HCT116 (cell line): ENCODE data around the gene SMIM35.

ENCODE experiments used
- CEBPB ChIP-seq: IDR thresholded peaks from 2 replicates; pipeline ENCODE4 v1.6.1; 2012; ENCODE audit warnings: low read depth
- EGR1 ChIP-seq: IDR thresholded peaks from 2 replicates; pipeline ENCODE4 v1.6.1; 2012; ENCODE audit warnings: low read depth
- EZH2 ChIP-seq: fragments of 200-600 bp; sonication (generic); IDR thresholded peaks from 2 replicates; pipeline ENCODE4 v1.6.1; 2017; ENCODE audit warnings: antibody characterized with exemption, mixed run types
- JUND ChIP-seq: IDR thresholded peaks from 2 replicates; pipeline ENCODE4 v1.6.1; 2012
- POLR2A ChIP-seq: IDR thresholded peaks from 2 replicates; pipeline ENCODE4 v1.7.0; 2011; ENCODE audit warnings: borderline replicate concordance; ENCODE audit not compliant: insufficient read depth, insufficient read length; ENCODE audit errors: extremely low read depth
- POLR2AphosphoS5 ChIP-seq: IDR thresholded peaks from 2 replicates; pipeline ENCODE4 v1.6.1; 2011; ENCODE audit warnings: mild to moderate bottlenecking, low read depth, low read length, moderate library complexity
- SP1 ChIP-seq: IDR thresholded peaks from 2 replicates; pipeline ENCODE4 v1.6.1; 2012; ENCODE audit warnings: low read depth
- YY1 ChIP-seq: IDR thresholded peaks from 2 replicates; pipeline ENCODE4 v1.6.1; 2011; ENCODE audit warnings: low read length, low read depth, moderate library complexity, mild to moderate bottlenecking; ENCODE audit not compliant: insufficient replicate concordance; ENCODE audit errors: extremely low read depth
- ZFX ChIP-seq: fragments of 450-650 bp; IDR thresholded peaks from 2 replicates; pipeline ENCODE4 v1.6.1; 2017
- TF ChIP-seq, protein P1 (sequence below), 3 experiments: fragments of 200-600 bp in 1 of 3; sonication (generic) in 1 of 3; IDR thresholded peaks in 2 of 3; conservative IDR thresholded peaks in 1 of 3; 2 replicates each; pipeline ENCODE4 v1.5.1; 2012 to 2017; ENCODE audit warnings: low read depth in 2 of 3, low read length in 2 of 3, antibody characterized with exemption in 1 of 3, borderline replicate concordance in 1 of 3, control low read depth in 1 of 3, mild to moderate bottlenecking in 1 of 3, mixed read lengths in 1 of 3, mixed run types in 1 of 3, moderate library complexity in 1 of 3; ENCODE audit not compliant: insufficient read depth in 1 of 3
- TF ChIP-seq, protein P2 (sequence below): IDR thresholded peaks from 2 replicates; pipeline ENCODE4 v1.6.1; 2011; ENCODE audit warnings: mild to moderate bottlenecking, low read length, moderate library complexity; ENCODE audit not compliant: insufficient replicate concordance; ENCODE audit errors: extremely low read depth
- TF ChIP-seq, protein P3 (sequence below): IDR thresholded peaks from 2 replicates; pipeline ENCODE4 v1.6.1; 2012
- TF ChIP-seq, protein P4 (sequence below): IDR thresholded peaks from 2 replicates; pipeline ENCODE4 v1.6.1; 2012

DNA sequence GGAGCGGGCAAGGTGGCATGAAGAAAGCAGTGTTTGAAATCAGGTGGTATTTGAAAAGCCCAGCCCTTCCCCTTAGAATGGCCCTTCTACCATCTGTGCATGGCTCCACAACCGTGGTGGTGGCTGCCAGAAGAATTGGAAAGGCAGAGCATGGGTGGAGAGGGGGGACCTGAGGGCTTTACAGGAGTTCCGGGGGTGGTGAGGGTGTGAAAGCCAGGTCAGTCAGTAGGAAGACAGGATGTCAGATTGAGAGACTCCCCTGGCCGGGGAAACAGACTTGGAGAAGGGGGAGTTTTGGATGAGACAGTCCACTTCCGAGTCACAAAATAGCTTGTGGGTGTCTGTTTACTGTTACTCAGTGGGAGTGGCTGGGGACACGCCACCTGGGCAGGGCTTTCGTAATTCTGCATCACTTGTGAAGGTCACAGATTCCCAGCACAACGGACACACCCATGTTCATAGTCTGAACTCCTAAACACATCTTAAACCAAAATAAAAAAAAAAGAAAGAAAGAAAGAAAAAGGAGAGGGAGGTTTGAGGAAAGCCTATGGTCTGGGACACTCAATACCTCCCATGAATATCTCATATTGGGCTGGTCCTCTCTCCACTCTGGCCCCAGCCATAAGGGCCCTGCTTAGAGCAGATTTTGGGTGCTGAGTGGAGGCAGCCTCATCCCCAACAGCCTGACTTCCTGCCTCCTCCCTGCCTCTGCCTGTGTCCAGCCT is 24.4 kb upstream of the SMIM35 start:
- TF ChIP-seq, protein P1, sequence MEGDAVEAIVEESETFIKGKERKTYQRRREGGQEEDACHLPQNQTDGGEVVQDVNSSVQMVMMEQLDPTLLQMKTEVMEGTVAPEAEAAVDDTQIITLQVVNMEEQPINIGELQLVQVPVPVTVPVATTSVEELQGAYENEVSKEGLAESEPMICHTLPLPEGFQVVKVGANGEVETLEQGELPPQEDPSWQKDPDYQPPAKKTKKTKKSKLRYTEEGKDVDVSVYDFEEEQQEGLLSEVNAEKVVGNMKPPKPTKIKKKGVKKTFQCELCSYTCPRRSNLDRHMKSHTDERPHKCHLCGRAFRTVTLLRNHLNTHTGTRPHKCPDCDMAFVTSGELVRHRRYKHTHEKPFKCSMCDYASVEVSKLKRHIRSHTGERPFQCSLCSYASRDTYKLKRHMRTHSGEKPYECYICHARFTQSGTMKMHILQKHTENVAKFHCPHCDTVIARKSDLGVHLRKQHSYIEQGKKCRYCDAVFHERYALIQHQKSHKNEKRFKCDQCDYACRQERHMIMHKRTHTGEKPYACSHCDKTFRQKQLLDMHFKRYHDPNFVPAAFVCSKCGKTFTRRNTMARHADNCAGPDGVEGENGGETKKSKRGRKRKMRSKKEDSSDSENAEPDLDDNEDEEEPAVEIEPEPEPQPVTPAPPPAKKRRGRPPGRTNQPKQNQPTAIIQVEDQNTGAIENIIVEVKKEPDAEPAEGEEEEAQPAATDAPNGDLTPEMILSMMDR (IDR thresholded peaks at IDR 0.05 in 2 of 3, conservative IDR thresholded peaks at IDR 0.05 in 1 of 3; ENCODE audit: borderline replicate concordance in 1 of 3, insufficient read depth in 1 of 3, low read depth in 2 of 3, low read length in 2 of 3) = no peak
- TF ChIP-seq YY1 (no peak), SP1 (no peak), POLR2A (no peak), POLR2AphosphoS5 (no peak), EGR1 (no peak), EZH2 (no peak), ZFX (no peak), JUND (no peak), CEBPB (no peak)
- TF ChIP-seq, protein P2, sequence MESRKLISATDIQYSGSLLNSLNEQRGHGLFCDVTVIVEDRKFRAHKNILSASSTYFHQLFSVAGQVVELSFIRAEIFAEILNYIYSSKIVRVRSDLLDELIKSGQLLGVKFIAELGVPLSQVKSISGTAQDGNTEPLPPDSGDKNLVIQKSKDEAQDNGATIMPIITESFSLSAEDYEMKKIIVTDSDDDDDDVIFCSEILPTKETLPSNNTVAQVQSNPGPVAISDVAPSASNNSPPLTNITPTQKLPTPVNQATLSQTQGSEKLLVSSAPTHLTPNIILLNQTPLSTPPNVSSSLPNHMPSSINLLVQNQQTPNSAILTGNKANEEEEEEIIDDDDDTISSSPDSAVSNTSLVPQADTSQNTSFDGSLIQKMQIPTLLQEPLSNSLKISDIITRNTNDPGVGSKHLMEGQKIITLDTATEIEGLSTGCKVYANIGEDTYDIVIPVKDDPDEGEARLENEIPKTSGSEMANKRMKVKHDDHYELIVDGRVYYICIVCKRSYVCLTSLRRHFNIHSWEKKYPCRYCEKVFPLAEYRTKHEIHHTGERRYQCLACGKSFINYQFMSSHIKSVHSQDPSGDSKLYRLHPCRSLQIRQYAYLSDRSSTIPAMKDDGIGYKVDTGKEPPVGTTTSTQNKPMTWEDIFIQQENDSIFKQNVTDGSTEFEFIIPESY = no peak
- TF ChIP-seq, protein P3, sequence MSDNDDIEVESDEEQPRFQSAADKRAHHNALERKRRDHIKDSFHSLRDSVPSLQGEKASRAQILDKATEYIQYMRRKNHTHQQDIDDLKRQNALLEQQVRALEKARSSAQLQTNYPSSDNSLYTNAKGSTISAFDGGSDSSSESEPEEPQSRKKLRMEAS = no peak
- TF ChIP-seq, protein P4, sequence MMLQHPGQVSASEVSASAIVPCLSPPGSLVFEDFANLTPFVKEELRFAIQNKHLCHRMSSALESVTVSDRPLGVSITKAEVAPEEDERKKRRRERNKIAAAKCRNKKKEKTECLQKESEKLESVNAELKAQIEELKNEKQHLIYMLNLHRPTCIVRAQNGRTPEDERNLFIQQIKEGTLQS = no peak
